HepG2 (cell line): Measurements from ENCODE around the gene TAGLN2.

Experiments used
- ARHGAP35 ChIP-seq: sonication (generic); formaldehyde crosslinking; IDR thresholded peaks from 2 replicates; pipeline ENCODE4 v1.9.0; 2022; ENCODE audit warnings: mild to moderate bottlenecking, inconsistent platforms, moderate library complexity, missing genetic modification reagents, borderline replicate concordance
- BRCA1 ChIP-seq: sonication (generic); formaldehyde crosslinking; IDR thresholded peaks from 2 replicates; pipeline ENCODE4 v1.4.0; 2020; ENCODE audit warnings: missing genetic modification reagents
- EZH2 ChIP-seq: conservative IDR thresholded peaks from 2 replicates; pipeline ENCODE4 v1.6.1; 2012; ENCODE audit warnings: mild to moderate bottlenecking, low read depth, low read length, moderate library complexity
- IRF2 ChIP-seq: IDR thresholded peaks from 2 replicates; pipeline ENCODE4 v1.6.1; 2018; ENCODE audit warnings: missing genetic modification reagents, missing compliant biosample characterization
- JDP2 ChIP-seq: sonication (generic); formaldehyde crosslinking; IDR thresholded peaks from 2 replicates; pipeline ENCODE4 v1.8.1; 2022; ENCODE audit warnings: missing genetic modification reagents, borderline replicate concordance
- RFX5 ChIP-seq: IDR thresholded peaks from 2 replicates; pipeline ENCODE4 v1.6.1; 2011; ENCODE audit warnings: low read depth, low read length, improper control_type of control experiment
- TARDBP ChIP-seq: sonication (generic); formaldehyde crosslinking; IDR thresholded peaks from 2 replicates; pipeline ENCODE4 v1.8.0; 2022; ENCODE audit warnings: mild to moderate bottlenecking, missing genetic modification reagents
- TMF1 ChIP-seq: sonication (generic); formaldehyde crosslinking; IDR thresholded peaks from 2 replicates; pipeline ENCODE4 v1.8.1; 2022; ENCODE audit warnings: low read depth, missing genetic modification reagents
- ZNF24 ChIP-seq: fragments of 450-650 bp; IDR thresholded peaks from 2 replicates; pipeline ENCODE4 v1.6.1; 2017; ENCODE audit warnings: antibody characterized with exemption, mild to moderate bottlenecking
- TF ChIP-seq, protein P1 (sequence below): sonication (generic); formaldehyde crosslinking; conservative IDR thresholded peaks from 2 replicates; pipeline ENCODE4 v1.4.0; 2020; ENCODE audit warnings: missing genetic modification reagents

DNA sequence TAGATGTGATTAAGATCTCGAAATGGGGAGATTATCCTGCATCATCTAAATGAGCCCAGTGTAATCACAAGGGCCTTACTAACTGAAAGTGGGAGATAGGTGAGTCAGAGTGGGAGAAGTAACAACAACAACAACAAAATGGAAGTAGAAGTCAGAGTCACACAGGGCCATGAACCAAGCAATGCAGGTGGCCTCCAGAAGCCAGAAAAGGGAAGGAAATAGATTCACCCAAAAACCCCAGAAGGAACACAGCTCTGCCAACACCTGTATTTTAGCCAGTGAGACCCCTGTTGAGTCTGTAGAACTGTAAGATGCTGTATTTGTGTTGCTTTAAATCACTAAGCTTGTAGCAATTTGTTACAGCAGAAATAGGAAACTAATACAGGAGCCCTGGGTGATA is 4.1 kb downstream of the TAGLN2 start:
- TF ChIP-seq TARDBP (CRISPR knock-in tag): no peak
- no peak for TF ChIP-seq EZH2
- no peak for TF ChIP-seq BRCA1 (CRISPR knock-in tag)
- no peak for TF ChIP-seq JDP2 (CRISPR knock-in tag)
- no peak for TF ChIP-seq ZNF24
- TF ChIP-seq RFX5: no peak
- TF ChIP-seq IRF2 (CRISPR knock-in tag): no peak
- TF ChIP-seq ARHGAP35: no peak
- TF ChIP-seq, protein P1, sequence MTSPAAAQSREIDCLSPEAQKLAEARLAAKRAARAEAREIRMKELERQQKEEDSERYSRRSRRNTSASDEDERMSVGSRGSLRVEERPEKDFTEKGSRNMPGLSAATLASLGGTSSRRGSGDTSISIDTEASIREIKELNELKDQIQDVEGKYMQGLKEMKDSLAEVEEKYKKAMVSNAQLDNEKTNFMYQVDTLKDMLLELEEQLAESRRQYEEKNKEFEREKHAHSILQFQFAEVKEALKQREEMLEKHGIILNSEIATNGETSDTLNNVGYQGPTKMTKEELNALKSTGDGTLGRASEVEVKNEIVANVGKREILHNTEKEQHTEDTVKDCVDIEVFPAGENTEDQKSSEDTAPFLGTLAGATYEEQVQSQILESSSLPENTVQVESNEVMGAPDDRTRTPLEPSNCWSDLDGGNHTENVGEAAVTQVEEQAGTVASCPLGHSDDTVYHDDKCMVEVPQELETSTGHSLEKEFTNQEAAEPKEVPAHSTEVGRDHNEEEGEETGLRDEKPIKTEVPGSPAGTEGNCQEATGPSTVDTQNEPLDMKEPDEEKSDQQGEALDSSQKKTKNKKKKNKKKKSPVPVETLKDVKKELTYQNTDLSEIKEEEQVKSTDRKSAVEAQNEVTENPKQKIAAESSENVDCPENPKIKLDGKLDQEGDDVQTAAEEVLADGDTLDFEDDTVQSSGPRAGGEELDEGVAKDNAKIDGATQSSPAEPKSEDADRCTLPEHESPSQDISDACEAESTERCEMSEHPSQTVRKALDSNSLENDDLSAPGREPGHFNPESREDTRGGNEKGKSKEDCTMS (CRISPR knock-in tag): no peak
- TF ChIP-seq TMF1 (CRISPR knock-in tag): no peak
